NCI-H1694 (cell line): ENCODE measurements around the gene ETV6.
A peak's percentile ranks its signal among the peaks of the same experiment; 100 is the strongest.
"Not testable (repeated sequence)": the region's sequence is repeated elsewhere in the genome, so short reads cannot be mapped to it uniquely, and the experiment has no call there.

Source experiments
- DNase-seq: peaks from one replicate; lab custom pipeline; 2025; lab: John Stamatoyannopoulos, UW

The ETV6 gene

DNA sequence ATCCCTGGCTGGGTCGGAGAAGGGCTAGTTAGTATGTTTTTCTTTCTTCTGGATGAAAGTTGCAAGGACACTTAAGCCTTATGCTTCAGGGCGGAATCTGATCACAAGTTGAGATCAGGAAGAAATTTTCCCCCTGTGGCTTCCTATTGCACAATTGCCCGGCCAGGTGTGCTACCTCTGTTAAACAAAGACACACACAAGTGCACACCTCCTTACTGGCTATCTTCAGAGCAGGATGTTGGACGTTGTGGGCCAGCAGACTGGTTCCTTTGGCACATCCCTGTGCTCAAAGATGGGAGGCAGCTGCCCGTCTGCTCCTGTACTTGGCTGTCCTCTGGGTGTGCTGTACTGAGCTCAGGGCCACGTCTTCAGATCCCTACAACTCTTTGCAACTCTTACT, 19.1 kb downstream of the ETV6 start:
- DNase-seq: no peak

DNA sequence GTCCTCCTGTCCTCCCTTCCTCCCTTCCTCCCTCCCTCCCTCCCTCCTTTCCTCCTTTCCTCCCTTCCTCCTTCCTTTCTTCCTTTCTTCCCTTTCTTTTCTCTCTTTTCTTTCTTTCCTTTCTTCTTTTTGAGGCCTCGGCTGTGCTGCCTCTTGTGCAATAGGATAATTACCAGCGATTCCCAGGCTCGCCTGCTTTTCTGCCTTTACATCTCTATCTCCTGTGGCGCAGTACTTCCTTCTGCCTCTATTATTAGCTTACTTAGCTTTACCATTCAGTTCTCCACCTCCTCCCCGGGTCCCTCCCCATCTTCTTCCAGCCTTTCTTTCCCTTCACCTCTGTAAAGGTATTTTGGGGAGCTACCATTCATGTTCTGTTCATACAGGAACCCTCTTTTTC, 19.9 kb downstream of the ETV6 start:
- DNase-seq: no peak

DNA sequence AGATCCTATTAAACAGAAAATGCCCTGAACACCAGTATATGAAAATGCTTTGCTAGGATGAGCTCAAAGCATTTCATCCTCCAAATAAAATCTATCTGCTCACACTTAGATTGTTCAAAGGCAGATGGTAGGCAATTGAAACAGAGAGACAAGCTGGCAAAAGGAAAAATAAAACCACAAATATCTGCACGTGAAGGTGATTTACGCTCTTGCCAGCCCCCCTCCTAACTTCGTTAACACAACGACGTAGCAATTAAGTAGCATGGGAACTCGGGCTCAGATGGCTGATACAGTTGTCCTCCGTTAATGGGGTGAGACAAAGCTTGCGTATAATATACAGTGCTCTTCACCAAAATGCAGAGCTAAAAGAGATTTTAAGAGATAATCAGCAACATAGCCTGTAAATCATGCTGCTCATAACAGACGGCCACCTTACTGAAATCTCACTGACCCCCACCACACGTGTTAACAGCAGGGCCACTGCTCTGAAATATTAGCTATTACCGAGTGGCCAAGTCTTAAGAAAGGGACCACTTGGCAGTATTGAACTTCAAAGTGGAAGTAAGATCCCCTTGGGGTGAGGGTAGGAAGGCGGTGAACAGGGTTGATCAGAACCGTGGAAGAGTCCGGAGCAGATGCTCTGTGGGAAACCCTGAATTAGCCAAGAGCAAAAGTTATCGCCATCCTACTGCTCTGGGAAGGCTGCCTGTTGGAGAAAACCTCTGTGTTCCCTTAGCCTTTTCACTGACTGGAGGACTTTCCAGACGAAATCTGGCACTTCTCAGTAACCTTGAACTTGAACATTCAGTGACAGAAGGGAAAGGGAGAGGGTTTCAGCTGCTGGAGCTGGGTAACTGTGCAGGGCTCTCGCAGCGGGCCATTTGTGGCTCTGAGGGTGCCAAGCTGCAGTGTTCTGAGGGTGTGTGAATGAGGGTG, 23.1 kb downstream of the ETV6 start:
- DNase-seq: peak; percentile 59

DNA sequence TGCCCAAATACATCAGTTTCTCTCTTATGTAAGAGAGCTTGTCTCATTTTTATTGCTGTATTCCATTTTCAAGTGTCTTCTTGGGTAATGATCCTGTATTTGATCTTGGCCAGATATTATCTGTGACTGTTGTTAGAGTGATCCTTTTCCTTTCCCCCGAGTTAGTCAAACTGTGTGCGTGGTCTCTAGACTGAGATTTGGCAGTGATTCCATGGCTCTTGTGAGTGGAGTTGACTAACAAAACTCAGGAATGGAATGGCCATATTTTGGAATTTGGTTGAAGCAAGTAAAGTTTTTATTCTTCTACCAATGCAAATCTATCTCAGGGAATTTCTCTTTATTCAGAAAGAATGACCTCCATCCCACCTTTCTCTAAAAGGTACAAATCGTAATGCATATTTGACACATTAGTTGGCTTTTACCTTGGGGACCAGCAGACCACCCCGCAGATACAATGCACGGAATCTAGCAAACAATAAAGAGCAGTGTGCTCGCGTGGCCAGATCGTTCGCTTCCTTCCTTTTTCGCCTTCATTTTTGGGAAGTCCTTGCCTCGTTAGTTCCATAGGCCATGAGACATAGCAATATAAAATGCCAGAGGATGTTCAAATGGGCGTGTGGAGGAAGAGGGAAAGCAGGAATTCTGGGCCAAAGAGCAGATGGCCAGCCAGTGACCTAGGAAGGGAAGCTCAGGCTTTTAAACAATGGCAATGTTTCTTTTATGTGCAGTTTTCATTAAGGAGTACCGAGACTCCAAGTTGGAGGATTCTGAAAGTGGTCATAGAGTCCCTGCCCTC, 24.4 kb downstream of the ETV6 start:
- DNase-seq: no peak

DNA sequence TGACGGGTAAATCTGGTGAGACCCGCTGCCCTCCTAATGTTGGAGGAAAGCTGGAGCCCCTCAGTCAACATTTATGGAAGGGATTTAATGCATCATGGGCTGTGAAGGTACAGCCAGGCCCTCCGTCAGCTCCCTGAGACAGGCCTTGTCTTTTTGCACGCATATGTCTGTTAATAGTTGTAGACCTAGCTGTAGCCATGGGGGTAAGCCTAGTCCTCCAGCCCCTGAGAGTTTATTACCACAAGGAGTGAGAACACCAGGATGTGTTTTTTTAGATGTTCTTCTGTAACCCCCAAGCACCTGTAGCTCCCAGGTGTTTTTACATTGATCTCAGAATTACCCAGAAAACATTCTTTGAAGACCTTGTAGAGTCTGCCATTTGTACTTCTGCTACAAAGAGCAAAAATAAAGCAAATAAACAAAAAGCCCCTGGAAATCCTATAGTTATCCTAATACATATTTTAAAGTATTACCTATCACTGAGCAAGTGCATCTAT, 25.5 kb downstream of the ETV6 start:
- DNase-seq: no peak

DNA sequence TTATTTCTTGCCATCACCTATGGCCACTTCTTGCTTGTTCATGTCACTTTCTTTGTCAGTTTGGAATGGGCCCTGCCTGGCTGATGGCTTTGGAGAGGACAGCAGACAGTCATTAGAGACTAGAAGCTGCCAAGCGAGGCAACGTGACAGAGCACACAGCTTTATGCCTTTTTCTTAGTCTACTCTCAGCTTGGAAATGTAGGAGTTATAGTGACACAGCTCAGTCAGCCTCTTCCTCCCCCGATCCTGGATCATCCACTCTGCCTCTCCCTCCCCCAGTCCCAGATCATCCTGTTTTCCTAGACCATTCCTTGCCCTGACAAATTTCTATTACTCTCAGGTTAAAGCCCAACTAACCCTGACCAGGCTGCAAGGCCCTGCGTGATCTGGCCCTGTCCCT, 26.6 kb downstream of the ETV6 start:
- no peak for DNase-seq

DNA sequence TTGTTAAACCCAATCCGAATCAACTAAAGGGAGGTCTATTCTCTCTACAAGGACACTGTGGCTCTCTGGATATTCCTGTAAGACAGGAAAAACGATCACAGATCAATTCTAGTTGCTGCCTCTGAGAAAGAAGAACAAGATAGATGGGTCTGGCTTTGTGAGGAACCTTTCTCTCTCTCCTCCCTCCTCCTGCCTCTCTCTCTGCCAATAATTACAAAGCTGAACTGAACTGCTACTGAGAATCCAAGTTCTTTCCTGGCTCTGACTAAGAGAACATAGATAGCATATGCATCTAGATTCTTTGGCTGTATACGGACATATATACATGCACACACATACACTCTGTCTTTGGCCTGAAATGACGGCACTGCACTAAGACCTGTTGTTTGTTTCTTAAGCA, 27.6 kb downstream of the ETV6 start:
- DNase-seq: no peak

DNA sequence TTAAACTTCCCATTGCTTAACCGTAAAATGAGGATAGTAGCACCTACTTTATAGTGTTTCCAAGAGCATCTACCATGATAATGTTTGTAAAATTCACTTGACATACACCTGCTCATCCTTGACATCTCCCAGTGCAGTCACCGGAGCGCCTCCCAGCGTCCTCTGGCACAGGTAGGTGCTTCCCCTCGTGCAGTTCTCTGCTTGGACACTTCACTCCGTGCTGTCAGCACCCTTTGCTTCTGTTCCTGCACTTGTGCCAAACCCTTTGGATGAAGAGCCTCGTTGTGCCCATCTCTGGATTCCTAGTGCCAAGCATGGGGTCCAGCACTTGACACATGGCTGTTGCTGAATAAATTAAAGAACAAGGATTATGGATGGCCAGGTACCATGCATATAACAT, 28.3 kb downstream of the ETV6 start:
- DNase-seq: no peak

DNA sequence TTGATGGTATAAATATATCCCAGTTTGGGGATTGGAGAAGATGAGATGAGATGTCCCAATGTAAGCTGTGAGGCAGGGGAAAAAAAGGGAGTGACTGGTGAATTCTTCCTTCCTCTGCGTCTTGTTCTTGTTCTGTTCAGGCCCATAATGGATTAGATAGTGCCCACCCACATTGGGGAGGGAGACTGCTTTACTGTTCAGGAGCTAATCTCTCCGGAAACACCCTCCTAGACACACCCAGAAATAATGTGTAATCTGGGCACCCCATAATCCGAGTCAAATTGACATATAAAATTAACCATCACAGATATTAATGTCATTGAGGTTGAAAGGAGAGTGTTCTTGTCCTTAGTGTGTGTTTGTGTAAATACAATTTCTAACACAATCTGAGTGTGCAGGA, 29.3 kb downstream of the ETV6 start:
- DNase-seq: no peak

DNA sequence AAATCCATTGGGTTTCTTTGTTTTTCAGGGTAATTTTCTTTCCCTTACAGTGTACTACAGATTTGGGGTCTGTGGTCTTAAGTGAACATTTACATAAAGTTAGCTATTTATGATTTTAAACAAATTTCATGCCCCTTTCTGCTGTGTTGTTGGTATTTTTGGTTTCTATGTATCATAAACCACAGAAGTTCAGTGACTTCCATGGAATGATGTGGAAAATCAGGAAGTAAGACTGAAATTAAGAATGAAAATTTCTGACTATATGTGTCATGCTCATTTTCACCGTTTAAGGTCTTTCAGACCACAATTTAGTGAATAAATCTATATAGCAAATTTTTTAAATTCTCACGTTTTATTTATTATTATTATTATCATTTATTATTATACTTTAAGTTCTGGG, 31.7 kb downstream of the ETV6 start:
- no peak for DNase-seq

DNA sequence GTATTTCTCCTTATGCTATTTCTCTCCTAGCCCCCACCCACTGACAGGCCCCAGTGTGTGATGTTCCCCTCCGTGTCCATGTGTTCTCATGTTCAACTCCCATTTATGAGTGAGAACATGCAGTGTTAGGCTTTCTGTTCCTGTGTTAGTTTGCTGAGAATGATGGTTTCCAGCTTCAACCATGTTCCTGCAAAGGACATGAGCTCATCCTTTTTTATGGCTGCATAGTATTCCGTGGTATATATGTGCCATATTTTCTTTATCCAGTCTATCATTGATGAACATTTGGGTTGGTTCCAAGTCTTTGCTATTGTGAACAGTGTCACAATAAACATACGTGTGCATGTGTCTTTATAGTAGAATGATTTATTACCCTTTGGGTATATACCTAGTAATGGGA, 32.2 kb downstream of the ETV6 start:
- DNase-seq: not testable (repeated sequence)

DNA sequence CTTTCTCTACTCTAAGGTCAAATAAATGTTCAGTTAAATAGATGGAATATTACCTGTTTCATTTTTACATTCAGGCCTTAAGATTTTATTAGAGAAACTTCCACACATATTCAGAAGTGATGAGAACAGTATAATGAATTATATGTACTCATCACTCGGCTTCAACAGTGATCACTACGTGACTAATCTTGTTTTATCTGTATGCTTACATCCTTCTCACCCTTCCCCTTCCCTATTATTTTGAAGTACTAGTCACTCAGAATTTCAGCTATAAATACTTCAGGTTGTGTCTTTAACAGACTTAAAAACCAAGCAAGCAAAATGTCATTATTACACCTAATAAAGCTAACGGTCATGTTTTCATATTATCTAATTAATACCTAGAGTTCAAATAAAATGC, 34.9 kb downstream of the ETV6 start:
- no peak for DNase-seq

DNA sequence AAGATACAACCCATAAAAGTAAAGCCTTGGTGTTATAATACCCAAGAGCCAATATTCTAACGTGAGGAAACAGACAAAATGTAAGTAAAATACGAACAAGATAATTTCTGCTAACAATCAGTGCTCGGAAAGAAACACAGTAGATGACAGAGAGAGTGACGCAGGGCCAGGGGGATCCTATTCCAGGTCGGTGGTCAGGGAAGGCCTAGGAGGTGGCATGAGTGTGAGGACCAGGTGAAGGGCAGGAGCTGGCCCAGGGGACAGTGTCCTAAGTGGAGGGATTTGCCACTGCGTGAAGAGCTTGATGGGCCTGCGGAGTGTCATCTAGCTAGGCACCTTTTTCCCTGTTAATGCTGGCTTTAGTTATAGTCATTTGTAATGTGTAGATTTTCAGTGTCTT, 35.3 kb downstream of the ETV6 start:
- no peak for DNase-seq

DNA sequence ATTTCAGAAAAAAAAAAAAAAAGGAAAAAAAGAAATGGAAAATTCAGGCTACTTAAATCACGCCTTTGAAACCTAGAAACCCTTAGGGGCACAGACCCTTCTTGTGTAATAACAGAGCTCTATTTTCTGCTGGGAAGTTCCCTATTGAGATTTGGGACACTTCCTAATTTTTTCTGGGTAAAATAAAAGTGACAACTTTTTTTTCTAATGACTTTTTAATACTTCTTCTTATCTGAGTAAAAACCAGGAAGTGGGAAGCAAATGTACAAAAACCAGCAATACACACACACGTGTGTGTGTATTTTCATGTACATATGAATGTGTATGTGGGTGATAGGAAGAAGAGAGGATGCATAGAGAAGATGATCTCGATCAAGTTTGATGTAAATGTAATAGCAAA, 35.8 kb downstream of the ETV6 start:
- no peak for DNase-seq

DNA sequence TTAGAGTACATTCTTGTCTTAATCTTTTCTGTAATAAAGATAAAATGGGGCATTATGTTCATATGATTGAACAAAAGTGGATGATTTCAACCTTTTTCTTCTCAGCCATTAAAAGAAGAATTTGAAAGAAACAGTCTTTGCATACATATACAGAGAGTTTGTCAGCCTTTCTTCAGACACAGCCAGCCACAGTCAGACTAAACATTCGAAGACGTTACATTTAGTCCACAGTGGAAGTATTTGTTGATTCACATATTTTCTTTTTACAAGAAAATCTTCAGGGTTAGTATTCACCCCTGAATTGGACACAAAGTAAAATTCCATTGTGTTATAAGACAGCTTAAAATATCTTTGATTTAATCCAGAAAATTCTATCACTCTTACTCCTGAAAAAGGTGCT, 36.2 kb downstream of the ETV6 start:
- no peak for DNase-seq

DNA sequence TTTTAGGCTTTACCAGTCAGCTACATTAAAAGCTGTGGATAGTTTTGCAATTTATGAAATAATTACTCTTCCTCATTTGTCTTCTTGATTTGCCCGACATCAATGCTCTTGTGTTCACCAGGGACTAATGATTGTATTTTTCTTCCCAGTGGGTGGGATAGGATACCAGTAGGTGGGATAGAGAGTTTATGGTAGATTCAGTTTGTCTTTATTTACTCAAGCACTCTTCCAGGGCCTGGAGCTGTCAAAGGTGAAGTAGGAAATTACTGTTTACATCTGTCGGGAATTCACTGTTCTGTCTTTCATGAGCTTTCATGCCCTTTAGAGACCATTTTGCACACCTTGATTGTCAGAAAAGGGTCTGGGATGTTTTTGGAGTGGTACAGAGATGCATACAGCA, 36.6 kb downstream of the ETV6 start:
- no peak for DNase-seq

DNA sequence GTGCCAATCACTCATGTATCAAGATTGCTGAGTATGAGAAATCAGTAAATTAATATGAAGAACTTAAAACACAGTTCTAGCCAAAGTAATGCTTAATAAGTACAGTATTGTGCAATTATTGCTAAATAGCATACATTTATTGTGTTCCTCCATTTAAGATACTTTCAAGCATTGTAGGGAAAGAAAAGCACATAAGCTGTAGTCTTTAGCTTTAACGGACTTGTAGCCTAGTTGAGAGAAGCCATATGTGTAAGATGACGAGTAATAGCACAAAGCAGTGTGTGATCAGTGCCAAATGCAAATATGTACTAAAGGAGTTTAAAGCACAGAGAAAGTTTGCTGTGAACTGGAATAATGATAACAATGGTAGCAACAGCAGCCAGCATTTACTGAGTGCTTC, 38.1 kb downstream of the ETV6 start:
- DNase-seq: no peak

DNA sequence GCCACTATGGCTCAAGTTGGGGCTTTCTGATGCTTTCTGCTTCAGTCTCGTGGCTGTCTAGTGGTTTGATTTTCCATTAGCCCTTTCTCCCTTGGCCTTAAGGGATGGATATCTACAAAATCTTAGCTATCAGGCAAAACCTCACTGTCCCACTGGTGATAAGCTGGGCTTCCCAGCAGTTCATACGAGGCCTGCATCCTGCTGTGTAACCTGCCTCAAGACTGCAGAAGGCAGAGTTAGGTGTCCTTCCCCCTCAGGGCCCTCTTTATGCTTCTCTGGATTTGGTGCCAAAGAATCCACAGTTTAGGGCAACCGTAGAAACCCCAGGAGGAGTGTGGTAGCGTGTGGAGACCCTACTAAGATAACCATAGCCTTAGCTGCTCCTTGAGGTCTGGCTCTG, 38.9 kb downstream of the ETV6 start:
- no peak for DNase-seq

DNA sequence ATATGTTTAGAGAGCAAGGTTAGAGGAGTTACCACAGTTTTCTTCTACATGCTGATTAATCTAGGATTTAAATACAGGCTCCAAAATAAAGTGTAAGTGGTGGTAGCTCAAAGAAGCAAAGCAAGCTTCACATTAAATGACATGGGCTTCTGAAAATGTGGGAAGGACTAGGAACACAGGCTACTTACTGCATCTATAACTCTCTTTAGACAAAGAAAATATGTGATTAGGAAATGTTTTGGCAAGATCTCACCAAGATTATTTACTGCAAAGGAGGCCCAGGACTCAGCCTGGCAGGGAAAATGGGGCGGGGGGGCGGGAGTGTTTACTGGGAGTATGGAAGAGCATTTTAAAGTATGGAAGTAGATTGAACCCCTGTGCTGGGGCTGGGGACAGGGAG, 39.4 kb downstream of the ETV6 start:
- no peak for DNase-seq

DNA sequence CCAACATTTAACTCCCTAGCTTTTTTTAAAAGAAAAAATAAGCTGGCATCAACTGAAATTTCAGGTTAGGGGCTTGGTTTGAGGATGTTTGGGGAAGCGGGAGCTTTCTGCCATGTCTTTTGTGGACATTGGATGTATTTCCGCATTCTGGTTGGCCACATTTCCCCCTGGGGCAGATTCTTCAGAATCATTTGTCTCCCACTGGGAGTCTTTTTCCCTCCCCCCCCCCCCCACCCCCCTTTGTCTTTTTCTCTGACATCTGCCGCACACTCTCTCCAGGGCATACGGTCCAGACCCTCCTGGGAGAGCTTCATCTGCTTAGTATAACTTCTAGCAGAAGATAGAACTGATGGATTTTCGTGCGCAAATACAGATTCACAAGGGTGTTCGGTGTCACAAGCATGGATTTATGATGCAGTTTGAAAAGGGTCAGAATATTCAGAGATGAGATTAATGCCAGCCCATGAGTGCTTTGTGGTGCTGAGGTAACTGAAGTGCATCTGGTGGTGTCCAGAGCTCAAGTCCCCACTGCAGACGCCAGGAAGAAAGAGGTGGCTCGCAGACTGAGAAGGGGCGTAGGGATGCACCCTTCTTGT, 40.2 kb downstream of the ETV6 start:
- DNase-seq: peak; percentile 13

DNA sequence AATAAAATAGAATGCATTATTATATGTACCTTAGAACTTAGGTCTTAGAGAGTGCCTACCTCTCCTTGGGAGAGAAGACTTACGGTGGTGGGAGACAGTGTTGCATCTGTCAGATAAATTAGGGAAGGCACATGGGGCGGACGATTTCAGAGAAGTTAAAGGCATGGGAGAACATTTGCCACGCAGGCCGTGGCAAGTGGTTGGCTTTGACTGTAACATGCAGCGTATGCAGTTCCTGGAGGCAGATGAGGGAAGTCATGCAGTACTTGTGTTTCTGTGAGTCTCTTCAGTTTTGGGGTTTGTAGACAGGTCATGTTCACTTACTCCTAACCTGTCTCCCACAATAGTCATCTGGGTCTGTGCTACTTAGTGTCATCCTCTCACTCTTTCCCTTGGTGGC, 43.6 kb downstream of the ETV6 start:
- no peak for DNase-seq

DNA sequence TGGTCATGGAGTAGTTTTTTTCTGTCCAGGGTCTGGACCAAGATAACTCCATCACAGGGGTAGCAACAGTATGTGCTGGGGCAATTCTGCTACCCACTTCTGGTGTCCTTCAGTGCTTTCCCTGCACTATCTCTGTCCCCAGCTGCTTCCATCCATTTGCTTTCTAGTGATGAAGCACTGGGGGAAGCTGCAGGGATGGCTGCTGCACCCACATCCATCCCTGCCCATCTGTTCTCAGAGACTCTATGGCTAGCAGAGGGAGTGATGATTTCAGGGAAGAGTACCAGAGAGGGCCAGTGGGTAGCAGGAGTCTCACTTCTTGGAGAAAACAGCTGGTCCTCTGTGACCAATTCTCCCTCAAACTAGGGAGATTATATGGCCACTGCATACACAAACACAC, 44.1 kb downstream of the ETV6 start:
- peak; percentile 30 for DNase-seq

DNA sequence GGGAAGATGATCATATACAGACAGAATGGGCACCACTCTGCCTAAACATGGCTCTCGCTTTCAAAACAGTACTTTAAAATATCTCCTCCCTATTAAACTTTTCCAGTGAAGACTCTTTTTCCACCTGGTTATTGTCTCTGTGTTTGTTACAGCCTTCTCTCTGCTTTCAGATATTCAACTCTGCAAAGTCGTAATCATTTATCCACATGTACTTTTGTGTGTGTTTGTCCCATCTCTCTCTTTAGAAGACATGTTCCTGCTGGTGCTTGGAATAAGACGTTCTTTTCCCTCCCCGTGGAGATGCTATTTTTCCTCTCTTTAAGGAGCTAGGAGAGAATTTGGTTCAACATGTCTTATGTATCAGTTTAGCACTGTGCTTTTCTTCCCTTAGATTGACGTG, 45.1 kb downstream of the ETV6 start:
- DNase-seq: no peak
